G401 (cell line): ENCODE data around the gene JAGN1. TPM values are rescaled to one million over a fixed set of nuclear protein-coding genes. Genes with fewer than 3 reads are reported as not detected.

Experiments
- DNase-seq: peaks from one replicate; pipeline ENCODE4 v3.0.0-alpha.2; 2015; ENCODE audit warnings: low spot score
- in situ Hi-C: cut with HindIII; loops from 2 replicates; pipeline ENCODE4 v1.10.0; 2016; ENCODE audit warnings: low sequenced_read_pairs, mixed read lengths
- total RNA-seq: library from RNA; depleted of rRNA; stranded (reverse); fragments of >200 nt; shearing (Covaris generic); gene quantifications from 2 replicates; pipeline ENCODE4 v1.2.3, GENCODE V29; 2014

The JAGN1 gene
- total RNA-seq, 1 experiment from 2014 or later: 30.0 TPM

- in situ Hi-C loops: no loop called here
- DNase-seq: no peak
Measured at GRCh38 chr3:9913601-9914000, 23.2 kb downstream of the JAGN1 start.

- in situ Hi-C loops: no loop called here
- no peak for DNase-seq
Measured at GRCh38 chr3:9914011-9914410, 23.6 kb downstream of the JAGN1 start.

- in situ Hi-C loops: no loop called here
- DNase-seq: no peak
Measured at GRCh38 chr3:9914559-9915253, 24.3 kb downstream of the JAGN1 start.

GRCh38 chr3:9915254-9916141 is 25.1 kb downstream of the JAGN1 start:
- DNase-seq: peak; percentile 63
- in situ Hi-C loops: no loop called here

GRCh38 chr3:9916346-9916733 is 25.9 kb downstream of the JAGN1 start:
- peak; percentile 36 for DNase-seq
- in situ Hi-C loops: no loop called here

- DNase-seq: peak; percentile 86
- in situ Hi-C loops: no loop called here
Measured at GRCh38 chr3:9916734-9917680, 26.6 kb downstream of the JAGN1 start, which contains the start of gene IL17RC. Gene IL17RC, plus strand, starts transcription at chr3:9917098. Its CDS starts 218 bp downstream, at chr3:9917316.

- DNase-seq: no peak
- in situ Hi-C loops: no loop called here
Measured at GRCh38 chr3:9917820-9918219, 27.4 kb downstream of the JAGN1 start.

GRCh38 chr3:9918261-9919038 is 28.0 kb downstream of the JAGN1 start:
- DNase-seq: no peak
- in situ Hi-C loops: no loop called here

GRCh38 chr3:9928158-9928557 is 37.7 kb downstream of the JAGN1 start:
- no peak for DNase-seq
- in situ Hi-C loops: no loop called here

GRCh38 chr3:9930804-9931418 is 40.5 kb downstream of the JAGN1 start:
- in situ Hi-C loops: no loop called here
- DNase-seq: no peak

- no peak for DNase-seq
- in situ Hi-C loops: no loop called here
Measured at GRCh38 chr3:9932535-9932842, 42.1 kb downstream of the JAGN1 start.

- peak; percentile 74 for DNase-seq
- in situ Hi-C loops: no loop called here
Measured at GRCh38 chr3:9932843-9933560, 42.6 kb downstream of the JAGN1 start.

- in situ Hi-C loops: no loop called here
Measured at GRCh38 chr3:9933561-9934234, 43.3 kb downstream of the JAGN1 start, which contains the start of gene CRELD1. Gene CRELD1, plus strand, starts transcription at chr3:9933834. Its CDS starts 605 bp downstream, at chr3:9934439.

GRCh38 chr3:9934235-9934621 is 43.8 kb downstream of the JAGN1 start:
- DNase-seq: no peak
- in situ Hi-C loops: no loop called here

More at GRCh38 chr3:9933561-9934234, 43.3 kb downstream of the JAGN1 start, which contains the start of gene CRELD1:
- DNase-seq: peak; percentile 96

- in situ Hi-C loops: no loop called here
- DNase-seq: no peak
Measured at GRCh38 chr3:9934993-9935392, 44.6 kb downstream of the JAGN1 start.

GRCh38 chr3:9935966-9936510 is 45.6 kb downstream of the JAGN1 start:
- DNase-seq: no peak
- in situ Hi-C loops: no loop called here
